ENCODE measurements around the gene FBXO44.
A peak's percentile ranks its signal among the peaks of the same experiment; 100 is the strongest.

FBXO44 gene

DNA sequence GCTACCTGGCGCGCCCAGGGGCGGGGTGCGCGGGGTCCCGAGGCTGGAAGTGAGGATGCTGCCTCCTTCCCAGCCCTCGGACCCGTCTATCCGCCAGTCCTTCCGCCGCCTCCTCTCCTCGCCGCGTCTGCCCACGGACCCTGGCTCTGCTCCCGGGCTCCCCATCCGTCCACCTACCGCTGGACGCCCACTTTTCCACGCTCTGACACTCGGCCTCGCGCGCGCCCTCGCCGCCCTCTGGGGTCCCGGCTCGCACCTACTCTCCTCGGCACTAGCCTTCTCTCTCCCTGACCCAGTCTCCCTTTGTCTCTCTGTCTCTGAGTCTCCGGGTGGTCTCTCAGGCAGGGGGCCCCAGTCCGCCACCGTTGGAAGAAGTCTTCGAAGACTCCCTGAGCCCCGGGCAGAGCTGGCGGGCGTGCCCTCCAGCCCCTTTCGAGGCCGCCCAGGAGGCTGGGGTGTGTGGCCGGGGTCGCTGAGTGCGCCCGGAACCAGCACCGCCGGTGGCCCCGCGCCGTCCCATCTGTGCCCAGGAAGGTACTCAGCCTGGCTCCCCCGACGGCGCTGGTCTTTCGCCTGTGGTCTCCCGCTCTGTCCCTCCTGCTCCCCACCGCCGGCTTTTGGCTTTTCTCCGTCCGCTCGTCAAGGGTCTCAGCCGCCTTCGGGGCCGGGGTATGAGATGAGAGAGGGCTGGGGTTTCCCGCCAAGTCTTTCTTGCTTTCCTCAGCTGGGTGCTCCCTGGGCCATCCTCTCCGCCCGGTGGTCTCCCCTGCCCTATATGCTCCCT lies 37.4 kb downstream of the FBXO44 start:
- no peak for DNase-seq

DNA sequence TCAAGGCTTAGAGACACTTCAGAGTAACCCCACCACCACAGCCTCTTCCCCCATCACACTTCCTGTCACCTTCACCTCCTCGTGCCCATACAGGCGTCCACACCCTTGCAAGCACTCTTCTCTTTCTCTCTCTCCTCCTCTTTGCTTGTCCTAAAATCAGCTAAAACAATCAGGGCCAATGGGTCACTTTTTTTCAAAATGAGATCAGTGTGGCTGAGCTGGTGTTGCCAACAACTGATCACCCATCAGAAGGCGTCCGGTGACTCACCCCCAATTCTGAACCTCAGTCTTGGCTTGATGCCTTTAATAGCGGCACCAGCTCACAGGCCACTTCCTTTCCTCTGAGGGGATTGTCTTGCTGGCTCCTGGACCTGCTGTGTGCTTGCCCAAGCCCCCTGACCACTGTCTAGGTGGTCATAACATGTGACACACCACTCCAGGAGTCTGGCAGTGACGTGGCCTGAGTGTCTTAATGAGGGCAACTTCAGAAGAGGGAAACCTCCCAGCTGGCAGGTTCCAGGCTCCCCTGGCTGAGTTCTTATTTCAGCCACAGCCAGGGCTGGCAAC lies 38.4 kb downstream of the FBXO44 start:
- DNase-seq = peak; percentile 25

DNA sequence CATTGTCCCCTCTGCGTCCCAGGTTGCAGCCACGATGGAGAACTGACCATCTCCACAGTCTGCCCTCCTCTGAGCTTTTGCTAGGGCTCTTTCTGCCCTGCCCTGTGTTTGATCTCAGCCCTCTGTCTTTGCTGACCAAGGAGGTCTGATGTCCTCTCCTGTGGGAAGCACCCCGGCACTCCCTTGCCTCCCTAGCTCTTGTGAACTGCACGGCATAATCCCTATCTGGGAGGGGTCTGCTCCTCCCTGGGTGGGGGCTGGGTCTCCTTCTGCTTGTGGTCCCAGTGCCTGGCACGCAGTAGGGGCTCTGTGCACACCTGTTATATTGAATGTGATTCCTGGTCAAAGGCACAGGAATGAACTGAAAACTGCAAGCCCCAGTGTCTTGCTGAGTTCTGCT lies 39.2 kb downstream of the FBXO44 start:
- DNase-seq = no peak

DNA sequence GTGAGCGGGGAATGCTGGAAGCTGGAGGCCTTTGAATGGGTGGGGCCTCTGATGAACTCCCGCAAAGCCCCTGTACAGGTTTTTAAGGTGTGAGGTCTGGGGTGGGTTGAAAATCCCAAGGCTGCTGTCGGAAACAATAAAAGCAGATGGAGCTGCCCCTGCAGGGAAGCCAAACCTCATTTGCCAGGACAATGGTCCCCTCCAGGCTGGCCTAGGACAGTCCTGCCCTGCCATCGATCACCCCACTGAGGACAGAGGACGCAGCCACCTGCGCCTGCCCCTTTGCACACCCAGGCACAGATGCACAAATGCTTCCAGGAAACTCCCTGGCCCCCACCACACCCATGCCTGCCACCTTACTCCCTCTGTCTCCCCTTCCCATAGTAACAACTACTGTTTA lies 41.2 kb downstream of the FBXO44 start:
- no peak for DNase-seq

DNA sequence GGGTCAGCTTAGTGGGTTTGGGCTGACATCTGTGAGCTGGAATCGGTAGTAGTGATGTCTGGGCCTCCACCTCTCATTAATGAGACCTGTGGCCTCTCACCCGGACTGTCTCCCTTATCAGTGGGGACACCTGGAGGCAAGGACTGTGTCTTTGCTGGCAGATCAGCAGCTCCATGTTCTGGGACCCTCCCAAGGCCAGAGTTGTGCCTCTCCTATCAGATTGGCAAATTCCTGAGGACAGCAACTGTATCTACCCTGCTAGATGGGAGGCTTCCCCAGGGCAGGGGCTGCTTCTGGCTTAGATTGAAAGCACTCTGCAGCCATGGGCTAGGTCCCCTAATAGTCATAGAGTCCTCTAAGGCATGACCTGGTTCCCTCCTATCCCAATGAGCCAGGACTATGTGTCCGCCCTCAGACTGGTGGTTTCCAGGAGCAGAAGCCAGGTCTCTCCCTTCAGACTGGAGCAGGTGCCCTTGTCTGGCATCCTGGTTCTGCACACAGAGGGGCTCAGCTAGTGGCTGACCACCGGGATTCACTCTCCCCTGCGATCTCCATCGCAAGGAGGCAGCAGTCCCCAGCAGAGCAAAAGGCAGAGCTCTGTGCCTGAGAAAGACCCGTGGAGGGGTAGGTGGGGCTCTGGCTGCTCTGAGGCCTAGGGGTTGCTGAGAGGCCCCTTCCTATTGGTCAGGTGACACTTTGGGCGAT lies 42.7 kb downstream of the FBXO44 start:
- no peak for DNase-seq

DNA sequence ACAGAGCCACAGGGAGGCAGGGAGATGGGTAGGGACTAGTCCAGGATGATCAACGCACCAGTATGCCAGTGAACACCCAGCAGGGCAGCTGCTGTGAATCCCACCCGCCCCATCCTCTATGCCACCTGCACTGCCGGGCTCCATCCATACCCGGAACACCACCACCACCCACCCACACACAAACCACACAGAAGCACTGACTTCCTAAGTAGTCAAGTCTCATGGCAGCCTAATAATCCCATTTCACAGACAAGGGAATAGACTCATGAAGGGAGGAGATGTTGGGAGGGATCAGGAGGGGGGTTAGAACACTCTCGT lies 43.2 kb downstream of the FBXO44 start:
- no peak for DNase-seq

DNA sequence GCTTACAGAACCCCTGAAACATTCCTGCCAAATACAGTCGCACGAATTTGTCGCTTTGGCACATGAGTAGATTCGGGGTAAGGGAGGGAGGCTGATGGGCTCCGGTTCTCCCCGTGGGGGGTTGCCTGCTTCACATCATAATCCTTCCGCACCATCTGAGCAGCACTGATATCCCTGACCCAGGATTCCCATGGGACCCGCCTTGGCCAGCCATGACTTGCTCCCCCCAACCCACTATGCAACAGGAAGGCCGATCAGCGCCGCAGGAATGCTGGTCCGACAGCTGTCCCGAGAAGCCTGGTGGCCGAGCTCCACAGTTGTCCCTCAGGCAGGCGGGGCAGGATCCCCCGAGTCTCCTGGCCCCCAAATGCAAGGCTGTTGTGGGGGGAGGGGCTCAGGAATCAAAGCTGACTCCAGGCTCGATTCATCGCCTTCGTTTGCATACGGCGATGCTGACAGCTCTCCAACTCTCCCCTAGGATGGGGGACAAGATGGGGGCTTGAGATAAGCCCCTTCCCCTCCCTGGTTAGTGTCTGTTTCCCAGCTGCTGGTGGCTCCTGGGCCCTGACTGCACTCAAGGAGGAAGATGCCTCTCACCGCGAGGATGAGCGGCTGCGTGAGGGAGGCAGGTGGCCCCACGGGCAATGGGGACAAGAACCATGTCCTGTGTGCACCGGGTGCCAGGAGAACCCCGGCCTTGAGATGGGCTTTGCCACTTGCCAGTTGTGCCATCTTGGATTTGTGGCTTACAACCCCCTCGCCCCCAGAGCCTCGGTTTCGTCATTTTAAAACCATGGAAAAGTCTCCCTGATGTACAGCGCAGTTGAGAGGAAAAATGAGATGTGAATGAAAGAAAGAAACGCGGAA lies 46.2 kb downstream of the FBXO44 start:
- DNase-seq = no peak

DNA sequence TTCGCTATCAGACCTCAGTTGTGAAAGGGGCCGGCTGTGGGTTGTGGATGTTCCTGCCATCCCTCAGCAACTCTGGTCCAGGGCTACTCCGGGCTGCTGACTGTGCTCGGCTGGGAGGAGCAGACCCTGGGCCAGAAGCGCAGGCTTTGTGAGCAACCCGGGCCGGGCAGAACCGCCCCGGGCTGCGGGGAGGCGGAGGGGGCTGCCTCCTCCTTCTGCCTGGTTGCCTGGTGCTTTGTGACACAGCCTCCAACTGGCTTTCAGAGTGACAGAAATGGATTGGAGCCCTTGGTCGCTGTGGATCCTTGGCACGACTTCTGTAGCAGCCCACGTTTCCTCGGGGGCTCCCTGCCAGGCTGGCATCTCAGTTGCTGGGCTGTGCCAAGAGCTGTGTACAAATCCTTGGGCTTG lies 46.9 kb downstream of the FBXO44 start:
- DNase-seq = no peak

DNA sequence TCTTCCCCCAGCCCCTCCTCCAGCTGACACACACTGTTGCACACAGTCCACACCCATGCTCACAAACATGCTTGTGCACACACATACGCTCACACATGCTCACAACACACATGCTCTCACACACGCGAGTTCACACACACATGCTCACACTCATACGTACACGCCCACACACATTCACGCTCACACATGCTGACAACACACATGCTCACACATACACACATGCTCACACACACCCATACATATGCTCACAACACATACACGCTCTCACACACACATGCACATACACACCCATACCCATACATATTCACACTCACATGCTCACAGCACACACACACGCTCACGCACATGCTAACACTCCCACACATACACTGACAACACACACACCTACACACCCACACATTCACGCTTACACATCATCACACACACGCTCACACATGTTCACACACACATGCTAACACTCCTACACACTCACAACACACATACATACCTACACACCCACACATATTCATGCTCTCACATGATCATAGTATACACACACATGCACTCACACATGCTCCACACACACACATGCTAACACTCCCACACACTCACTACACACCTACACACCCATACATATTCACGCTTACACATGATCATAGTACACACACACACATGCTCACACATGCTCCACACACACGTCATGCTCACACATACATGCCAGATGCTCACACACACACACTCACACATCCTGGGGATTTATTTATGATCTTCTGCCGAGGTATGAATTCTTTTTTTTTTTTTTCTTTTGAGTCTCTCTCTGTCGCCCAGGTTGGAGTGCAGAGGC lies 47.5 kb downstream of the FBXO44 start:
- no peak for DNase-seq

DNA sequence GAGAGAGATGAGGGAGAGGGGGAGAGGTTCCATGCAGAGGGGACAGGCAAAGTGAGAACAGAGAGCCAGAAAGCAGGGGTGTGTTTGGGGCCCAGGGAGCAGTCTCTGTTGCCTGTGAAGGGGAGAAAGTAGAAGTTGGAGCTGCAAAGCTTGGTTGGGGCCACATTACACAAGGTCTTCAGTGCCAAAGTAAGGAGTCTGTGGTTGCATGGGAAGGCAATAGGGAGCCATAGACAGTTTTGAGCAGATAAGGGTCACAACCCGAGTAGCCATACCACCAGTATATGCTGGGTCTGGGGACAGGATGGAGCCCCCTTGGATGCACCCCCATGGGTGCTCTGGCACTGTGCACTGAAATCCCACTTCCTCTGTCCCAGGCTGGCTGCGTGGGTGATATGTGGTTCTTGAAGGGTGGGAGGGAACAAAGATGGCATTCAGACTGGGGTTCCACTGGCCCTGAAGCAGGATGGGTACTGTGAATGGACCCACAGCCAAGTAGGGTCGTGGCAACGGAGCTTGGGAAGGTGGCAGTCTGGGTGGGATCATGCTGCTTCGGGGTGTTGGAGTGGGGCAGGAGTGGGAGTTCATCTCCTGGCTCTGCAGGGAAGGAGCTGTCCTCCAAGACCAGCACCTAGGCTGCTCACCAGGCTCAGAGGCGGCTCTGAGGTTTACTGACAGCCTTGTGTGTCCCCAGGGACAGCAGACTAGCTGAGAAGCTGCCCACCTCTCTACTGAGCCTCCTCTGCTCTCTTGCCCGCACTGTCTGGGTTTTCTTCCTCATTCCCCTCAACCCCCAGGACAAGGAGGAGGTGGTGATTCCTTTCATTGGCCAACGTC lies 48.9 kb downstream of the FBXO44 start:
- DNase-seq = no peak

DNA sequence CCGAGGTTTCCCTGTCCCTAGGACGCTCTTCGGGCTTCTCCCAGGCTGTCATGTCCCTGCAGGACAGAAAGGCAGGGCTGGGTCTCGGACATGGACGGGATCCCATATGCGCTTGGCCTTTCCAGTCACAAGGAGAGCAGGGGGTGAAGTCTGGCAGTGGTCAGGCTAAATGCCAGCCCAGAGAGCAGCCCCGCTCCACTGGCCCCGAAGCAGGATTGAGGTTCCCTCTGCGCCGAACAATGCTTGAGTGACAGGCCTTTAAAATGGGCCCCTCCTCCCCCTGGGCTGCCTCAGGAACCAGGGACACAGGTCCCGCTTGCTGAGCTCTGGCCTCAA lies 49.5 kb downstream of the FBXO44 start:
- no peak for DNase-seq

DNA sequence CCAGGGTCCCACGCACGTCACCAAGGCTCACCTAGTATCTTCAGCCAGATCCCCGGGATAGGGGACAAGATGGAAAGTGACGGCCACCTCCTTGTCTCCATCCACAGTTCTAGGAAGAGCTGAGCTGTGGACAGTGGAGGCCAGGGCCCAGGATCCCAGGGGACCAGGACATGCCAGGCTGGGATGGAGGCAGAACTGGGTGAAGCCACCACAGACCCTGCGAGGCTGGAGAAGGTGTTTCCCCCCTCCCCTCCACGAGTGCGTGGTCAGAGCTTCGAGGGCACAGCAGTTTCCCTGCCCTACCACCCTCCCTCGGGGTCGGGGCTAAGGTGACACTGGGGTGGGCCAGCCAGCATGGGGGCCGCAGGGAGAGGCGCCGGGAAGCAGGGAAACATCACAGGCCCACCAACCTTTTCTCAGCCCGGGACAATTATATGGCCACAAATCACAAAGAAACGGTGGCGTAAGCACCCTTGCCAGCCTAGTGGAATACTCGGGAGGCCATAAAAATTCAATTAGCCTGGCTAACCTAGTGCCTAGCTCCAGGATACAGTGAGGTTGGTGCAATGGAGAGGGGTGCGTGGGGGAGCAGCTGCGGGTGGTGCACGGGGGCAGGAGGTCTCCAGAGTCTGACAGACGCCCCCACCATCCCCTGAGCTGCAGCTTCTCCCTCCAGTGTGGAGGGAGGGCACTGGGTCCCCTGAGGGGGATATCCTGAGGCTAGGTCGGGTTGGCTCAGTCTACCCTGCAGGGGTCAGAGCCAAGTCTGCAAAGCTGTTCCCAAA lies 50.2 kb downstream of the FBXO44 start:
- DNase-seq = no peak

DNA sequence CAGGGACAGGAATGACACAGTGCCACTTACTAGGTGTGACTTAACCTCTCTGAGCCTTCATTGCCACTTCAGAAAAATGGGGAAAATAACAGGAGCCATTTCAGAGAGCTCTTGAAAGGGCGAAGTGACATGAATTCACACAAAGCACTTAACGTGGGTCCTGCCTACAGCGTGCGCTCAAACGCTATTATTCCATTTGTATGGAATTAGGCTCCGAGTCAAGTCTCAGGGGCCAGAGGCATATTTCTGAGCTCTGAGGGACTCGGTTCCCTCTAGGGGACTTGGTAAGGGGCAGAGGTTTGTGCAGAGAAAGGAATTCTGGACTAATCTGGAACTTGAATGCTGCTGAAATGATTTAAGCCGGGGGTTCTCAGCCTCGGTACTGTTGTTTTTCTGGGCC lies 50.9 kb downstream of the FBXO44 start:
- no peak for DNase-seq

DNA sequence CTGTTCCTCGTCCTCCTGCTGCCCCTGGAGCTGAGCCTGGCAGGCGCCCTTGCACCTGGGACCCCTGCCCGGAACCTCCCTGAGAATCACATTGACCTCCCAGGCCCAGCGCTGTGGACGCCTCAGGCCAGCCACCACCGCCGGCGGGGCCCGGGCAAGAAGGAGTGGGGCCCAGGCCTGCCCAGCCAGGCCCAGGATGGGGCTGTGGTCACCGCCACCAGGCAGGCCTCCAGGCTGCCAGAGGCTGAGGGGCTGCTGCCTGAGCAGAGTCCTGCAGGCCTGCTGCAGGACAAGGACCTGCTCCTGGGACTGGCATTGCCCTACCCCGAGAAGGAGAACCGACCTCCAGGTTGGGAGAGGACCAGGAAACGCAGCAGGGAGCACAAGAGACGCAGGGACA lies 51.6 kb downstream of the FBXO44 start:
- DNase-seq = no peak

DNA sequence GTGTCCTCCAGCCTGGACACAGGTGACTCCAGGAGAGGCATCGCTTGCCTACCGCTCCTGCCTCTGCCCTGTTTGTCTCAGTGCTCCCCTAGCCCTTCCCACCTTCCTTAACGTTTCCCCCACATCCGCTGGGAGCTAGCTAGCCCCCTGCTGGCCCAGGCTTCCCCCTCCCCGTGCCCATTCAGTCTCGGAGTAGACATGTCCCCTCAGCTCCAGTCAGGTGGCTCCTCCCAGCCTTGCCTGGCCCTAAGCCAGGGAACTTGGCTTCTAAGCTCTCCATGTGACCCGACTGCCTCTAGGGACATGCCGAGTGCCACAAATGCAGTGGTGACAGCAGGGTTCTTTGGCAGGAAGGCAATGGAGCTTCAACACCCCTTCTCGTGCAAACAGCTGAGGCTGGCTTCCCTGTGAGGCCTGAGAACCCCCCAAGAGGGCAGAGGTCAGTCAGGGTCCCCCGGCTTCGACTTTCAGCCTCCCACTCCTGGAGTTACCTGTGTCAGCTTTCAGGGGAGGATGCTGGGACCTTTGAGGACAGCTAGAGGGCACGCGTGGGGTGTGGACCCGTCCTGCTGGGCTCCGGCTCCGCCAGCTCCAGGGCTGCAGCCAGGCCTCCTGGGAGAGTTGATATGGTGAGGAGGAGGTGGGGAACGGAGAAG lies 53.1 kb downstream of the FBXO44 start:
- DNase-seq = peak; percentile 90

DNA sequence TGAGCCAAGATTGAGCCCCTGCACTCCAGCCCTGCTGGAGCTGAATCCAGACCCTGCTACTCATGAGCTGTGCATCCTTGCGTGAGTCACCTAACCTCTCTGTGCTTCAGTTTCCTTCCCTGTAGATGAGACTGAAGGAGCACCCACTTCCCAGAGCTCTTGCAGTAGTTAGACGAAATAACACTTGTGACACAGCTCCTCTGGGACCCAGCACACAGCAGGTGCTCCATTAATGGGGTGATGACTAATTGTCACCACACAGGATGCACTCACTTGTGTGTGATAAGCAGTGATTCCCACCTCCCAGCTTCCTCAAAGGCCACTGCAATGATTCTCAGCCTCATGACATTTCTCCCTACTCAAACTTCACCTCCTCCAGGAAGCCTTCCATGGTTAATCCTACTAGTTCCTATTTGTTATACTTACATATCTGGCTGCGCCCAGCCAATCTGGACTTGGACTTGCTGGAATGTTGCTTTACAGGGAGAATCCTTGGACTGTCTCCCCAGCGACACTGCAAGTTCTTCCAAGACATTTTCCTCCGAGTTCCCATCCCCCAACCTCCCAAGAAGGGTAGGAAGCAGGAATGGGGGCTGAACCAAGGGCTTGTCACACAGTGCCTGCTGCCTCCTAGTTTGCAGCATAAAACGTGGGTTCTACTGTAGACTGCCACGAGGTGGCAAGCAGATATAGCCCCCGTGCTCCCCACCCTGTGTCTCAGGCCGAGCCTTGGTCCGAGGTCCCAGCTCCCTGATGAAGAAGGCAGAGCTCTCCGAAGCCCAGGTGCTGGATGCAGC lies 54.1 kb downstream of the FBXO44 start:
- no peak for DNase-seq

DNA sequence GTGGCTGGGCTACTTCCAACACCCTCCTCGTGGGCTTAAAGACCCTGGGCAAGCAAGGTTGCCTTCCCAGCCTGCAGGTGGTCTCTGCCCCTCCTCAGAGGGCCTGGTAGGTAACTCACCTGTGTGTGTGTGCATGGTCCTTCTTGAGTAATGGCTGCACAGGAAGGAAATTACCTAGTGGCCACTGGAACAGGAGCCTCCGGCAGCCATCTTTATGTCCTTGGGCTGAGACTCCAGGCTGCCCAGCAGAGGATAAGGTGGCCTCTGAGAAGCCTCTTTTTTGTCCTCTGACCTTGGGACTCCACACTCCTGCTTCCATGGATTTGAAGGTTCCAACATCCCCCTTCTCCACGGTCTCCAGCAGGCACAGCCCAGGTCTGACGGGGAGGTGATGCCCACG lies 56.8 kb downstream of the FBXO44 start:
- no peak for DNase-seq

DNA sequence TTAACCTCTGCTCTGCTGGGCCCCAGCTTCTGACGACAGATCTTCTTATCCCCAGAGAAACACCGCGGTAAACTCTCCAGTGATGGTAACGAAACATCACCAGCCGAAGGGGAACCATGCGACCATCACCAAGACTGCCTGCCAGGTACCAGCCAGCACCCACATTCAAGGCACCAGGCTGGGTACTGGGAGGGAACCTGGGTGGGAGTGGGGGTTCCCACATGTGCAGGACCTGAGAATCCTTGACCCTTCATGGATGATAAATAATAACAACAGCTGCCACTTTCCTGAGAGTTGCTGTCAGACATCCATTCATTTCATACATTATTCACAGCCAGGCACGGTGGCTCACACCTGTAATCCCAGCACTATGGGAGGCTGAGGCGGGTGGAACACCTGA lies 57.6 kb downstream of the FBXO44 start:
- no peak for DNase-seq

All from NCI-H69 (cell line).